Measurements from ENCODE around the gene ANKS1B.

DNA sequence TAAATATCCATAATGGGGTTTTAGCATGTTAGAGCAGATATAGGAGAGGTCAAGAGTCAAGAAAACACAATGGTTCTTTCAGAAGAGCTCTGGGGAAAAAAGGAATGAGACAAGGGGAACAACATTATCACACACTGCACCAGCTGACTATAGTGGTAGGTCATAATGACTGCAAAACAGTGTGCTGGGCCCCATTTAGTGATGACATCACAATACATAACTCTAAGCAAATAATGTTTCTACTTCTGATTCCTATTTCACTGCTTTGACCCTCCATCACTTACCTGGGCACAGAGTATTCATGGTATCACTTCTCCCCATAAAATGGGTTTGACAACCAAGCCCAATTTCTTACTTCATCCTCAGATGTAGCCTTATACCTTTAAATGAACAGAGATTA lies 275.1 kb downstream of the ANKS1B start:
- no peak for TF ChIP-seq SUZ12 (IDR thresholded peaks at IDR 0.05; ENCODE audit: extremely low read depth, insufficient read depth, insufficient read length)
- TF ChIP-seq YY1 (IDR thresholded peaks at IDR 0.05; ENCODE audit: insufficient read depth, insufficient read length), result no peak
- TF ChIP-seq ZNF274 (IDR thresholded peaks at IDR 0.05; ENCODE audit: low read depth, low read length), result no peak
